Measurements from ENCODE around the gene NKAIN2. TPM values are rescaled to one million over a fixed set of nuclear protein-coding genes. Genes with fewer than 3 reads are reported as not detected.
A peak's percentile ranks its signal among the peaks of the same experiment; 100 is the strongest.
"Not testable (repeated sequence)": the region's sequence is repeated elsewhere in the genome, so short reads cannot be mapped to it uniquely, and the experiment has no call there.

Gene NKAIN2
- total RNA-seq, 1 experiment from 2014 or later, result 2.5 TPM

DNA sequence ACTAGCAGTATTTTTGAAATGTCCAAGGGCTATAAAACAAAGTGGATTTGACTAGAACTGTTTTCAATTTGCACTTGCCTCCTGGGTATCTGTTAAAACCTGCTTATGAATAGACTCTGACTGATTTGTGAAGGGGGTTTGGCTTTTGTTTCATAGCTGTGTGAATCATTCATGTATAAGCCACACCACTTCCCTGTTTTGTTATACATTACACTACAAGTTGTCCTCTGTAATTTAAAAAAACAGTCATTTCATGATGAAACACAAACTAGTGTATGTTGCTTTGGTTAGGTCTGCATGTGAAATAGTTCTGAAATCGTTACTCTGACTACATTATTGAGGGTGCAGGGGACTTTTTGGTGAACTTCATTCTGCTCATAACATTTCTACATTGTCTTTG lies 121.7 kb downstream of the NKAIN2 start:
- in situ Hi-C loops (cut with HindIII; ENCODE audit: low pct_unique_long_range_greater_than_20kb, low sequenced_read_pairs), result no loop called here
- DNase-seq (ENCODE audit: low read depth), result peak; percentile 45

DNA sequence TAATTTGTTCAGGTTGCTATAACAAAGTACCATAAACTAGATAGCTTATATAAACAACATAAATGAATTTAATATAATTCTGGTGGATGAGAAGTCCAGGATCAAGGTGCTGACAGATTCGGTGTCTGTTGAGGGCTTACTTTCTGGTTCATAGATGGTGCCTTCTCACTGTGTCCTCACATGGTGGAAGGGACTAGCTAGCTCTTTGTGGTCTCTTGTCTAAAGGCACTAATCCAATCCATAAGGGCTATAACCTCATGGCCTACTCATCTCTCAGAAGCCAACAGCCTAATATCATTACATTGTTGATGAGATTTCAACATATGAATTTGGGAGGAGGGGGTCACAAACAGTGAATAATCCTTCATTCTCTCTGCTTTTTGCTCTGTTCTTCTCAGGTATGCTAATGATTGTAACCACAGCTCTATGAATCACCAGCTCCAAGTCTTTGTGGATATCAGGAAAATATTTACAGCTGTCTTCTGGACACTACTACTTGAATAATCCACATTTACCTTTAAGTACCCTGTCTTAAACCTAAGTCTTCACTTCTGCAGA lies 122.3 kb downstream of the NKAIN2 start:
- DNase-seq (ENCODE audit: low read depth), result peak; percentile 43
- in situ Hi-C loops (cut with HindIII; ENCODE audit: low pct_unique_long_range_greater_than_20kb, low sequenced_read_pairs), result no loop called here

DNA sequence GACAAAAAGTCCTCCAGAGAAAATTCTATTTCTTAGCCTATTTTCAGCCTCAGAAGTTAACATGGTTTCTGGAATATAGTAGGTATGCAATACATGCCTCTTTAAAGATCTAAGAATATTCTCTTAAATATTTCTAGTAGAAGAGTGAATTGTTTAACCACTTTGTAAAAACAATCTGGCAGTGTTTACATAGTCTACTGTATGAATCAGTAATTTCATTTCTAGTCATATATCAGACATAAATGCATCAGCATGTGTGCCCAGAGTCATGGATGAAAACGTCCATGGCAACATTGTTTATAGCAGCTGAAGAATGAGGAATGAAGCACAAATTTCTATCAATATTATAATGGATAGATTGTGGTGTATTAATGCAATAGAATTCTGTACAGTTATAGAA lies 124.9 kb downstream of the NKAIN2 start:
- in situ Hi-C loops (cut with HindIII; ENCODE audit: low pct_unique_long_range_greater_than_20kb, low sequenced_read_pairs), result no loop called here
- no peak for DNase-seq (ENCODE audit: low read depth)

DNA sequence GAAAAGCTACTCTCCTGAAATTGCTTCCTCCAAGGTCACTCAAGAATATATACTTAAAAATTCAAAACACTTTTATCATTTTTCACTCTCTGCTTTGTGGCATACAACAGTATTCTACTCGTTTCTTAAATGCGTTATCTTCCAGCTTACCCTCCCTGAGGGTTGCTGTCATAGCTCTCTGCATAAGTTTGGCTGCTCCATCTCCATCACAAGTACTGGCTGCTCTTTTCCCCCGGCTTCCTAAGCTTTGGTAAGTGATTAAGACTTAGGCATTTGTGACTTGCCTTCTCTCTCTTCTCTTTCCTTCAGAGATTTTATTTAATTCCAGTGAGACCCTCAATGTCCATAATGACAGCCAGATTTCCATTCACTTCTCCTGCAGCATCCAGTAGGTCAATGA lies 128.3 kb downstream of the NKAIN2 start:
- in situ Hi-C loops (cut with HindIII; ENCODE audit: low pct_unique_long_range_greater_than_20kb, low sequenced_read_pairs), result no loop called here
- DNase-seq (ENCODE audit: low read depth), result no peak

DNA sequence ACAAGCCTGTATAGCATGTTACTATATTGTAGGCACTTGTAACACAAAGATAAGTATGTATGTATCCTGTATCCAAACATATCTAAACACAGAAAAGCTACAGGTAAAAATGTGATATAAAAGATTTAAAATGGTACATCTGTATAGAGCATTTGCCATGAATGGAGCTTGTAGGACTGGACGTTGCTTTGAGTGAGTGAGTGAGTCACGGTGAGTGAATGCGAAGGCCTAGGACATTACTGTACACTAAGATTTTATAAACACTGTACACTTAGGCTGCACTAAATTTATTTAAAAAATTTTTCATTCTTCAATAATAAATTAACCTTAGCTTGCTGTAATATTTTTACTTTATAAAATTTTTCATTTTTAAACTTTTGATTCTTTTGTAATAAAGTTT lies 136.9 kb downstream of the NKAIN2 start:
- in situ Hi-C loops (cut with HindIII; ENCODE audit: low pct_unique_long_range_greater_than_20kb, low sequenced_read_pairs), result no loop called here
- DNase-seq (ENCODE audit: low read depth), result no peak

DNA sequence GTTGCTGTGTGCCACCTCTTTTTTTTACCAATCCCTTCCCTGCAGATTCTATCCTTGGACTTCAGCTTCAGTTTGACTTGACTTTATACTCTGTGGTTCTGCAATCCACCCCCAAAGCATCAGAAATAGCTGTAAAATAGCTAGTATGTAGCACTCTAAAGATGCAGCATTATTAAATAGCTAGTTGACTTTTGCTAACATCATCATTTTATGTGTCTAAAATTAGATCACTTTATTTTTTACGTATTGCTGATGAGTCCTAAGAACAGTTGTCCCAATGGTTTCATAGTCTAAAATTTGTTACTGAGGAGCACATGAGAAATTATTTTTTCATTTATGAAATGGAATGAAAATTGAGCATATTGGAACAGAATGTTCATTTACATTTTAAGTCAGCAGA lies 138.2 kb downstream of the NKAIN2 start:
- in situ Hi-C loops (cut with HindIII; ENCODE audit: low pct_unique_long_range_greater_than_20kb, low sequenced_read_pairs), result no loop called here
- no peak for DNase-seq (ENCODE audit: low read depth)

DNA sequence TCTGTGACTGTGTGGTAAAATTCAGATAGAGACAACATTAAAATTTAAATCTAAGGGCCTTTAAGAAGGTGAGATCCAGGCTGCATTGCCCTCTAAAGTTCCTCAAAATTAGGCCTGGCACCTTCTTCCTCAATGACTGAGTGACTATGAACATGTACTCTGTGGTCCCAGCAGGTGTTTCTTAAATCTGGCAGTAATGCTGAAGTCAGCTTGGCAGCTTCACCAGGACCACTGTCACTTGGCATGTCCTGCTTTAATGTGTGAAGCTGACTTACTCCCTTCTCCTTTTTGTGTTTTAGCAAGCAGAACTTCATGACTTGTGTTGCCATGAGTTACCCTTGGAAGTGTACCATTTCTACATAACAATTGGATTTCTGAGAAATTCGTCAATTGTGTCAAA lies 141.7 kb downstream of the NKAIN2 start:
- in situ Hi-C loops (cut with HindIII; ENCODE audit: low pct_unique_long_range_greater_than_20kb, low sequenced_read_pairs), result no loop called here
- no peak for DNase-seq (ENCODE audit: low read depth)

DNA sequence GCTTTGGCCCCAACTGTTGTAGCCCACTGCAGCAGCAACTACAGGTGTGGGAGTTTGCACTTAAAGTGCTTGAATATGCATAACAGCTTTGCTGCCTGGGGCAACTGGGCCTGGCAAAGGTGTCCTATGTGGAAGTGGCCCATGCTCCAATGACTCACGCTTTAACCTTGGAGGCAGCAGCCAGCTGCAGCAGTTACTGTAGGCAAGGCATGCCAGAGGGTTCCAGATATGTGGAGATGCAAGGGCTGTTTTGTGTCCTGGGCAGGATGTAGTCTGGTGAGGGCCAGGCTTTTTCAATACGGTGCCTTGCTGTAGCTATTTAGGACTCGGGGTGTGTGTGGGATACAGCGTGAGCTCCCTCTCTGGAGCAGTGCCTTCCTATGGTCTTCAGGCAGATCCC lies 150.3 kb downstream of the NKAIN2 start:
- in situ Hi-C loops (cut with HindIII; ENCODE audit: low pct_unique_long_range_greater_than_20kb, low sequenced_read_pairs), result no loop called here
- DNase-seq (ENCODE audit: low read depth), result no peak

DNA sequence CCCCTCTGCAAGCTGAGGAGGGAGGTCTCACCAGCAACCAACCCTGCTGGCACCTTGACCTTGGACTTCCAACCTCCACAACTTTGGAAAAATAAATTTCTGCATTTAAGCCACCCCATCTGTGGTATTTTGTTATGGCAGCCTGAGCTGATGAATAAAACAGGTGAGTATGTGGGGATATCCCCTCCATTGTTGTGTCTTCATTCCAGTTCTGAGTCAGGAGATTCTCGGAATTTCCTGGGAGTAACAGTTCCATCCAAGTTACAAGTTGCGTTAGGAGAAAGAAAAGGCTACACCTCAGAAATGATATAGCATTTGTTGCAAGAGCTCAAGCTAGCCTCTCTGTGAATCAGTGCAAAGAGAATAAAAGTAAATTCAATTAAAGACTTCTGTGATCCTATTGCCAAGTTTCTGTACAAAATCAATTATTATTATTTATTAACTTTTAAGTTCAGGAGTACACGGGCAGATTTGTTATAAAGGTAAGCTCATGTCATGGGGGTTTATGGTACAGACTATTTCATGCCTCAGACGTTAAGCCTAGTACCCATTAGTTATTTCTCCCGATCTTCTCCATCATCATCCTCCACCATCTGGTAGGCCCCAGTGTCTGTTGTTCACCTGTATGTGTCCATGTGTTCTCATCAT lies 153.0 kb downstream of the NKAIN2 start:
- no peak for DNase-seq (ENCODE audit: low read depth)
- in situ Hi-C loops (cut with HindIII; ENCODE audit: low pct_unique_long_range_greater_than_20kb, low sequenced_read_pairs), result no loop called here

DNA sequence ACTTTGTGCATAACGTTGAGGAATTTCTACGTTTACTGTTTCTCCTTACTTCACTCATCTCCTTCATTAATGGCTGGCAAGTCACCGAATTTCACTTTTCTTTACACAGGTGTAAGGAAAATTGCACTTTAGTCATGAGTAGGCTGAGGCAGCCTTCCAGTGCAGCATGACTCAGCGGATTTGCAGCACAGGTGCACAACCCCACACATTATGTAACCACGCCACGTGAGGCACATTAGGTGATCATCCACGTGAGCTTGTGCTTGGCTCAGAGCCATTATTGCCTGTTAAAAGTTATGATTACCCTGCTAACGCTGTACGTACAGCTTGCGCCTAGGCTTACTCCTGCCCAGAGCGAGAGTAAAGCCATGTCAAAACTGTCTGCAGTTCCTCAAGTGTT lies 158.8 kb downstream of the NKAIN2 start:
- peak; percentile 34 for DNase-seq (ENCODE audit: low read depth)
- in situ Hi-C loops (cut with HindIII; ENCODE audit: low pct_unique_long_range_greater_than_20kb, low sequenced_read_pairs), result no loop called here

DNA sequence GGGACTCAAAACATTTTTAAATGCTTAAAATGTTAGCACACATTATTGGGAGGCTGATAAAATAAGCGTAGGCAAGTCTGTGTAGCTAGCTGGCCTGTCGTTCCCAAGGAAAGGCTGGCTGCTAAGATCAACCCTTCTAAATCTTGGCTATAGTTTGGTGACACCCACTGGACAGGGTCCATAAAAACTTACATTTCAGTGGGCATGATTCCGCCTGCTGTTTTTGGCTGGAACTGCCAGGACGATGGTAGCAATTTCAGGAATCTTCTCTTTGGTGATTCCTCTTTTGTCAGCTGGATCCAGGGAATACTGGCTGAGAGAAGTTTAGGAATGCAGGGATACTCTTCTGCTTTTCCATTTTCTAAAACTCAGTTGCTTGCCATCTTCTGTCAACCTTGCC lies 162.2 kb downstream of the NKAIN2 start:
- DNase-seq (ENCODE audit: low read depth), result peak; percentile 47
- in situ Hi-C loops (cut with HindIII; ENCODE audit: low pct_unique_long_range_greater_than_20kb, low sequenced_read_pairs), result no loop called here

DNA sequence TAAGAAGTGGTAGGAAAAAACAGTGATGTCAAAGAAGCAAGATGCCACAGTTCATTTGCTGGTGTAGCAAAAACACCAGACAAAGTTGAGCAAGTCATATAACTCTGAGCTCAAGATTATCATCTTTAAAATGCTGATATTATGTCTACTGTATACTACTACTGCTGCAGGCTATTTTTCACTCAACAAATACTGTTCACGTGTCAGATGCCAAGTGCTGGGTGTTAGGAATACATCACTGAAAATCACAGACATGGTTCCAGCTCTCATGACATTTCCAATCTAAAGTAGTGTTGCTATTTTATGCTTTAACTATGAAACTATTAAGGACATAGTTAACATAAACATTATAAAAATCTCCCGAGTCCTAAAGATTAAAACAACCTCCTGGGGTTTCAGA lies 163.0 kb downstream of the NKAIN2 start:
- DNase-seq (ENCODE audit: low read depth), result no peak
- in situ Hi-C loops (cut with HindIII; ENCODE audit: low pct_unique_long_range_greater_than_20kb, low sequenced_read_pairs), result no loop called here

DNA sequence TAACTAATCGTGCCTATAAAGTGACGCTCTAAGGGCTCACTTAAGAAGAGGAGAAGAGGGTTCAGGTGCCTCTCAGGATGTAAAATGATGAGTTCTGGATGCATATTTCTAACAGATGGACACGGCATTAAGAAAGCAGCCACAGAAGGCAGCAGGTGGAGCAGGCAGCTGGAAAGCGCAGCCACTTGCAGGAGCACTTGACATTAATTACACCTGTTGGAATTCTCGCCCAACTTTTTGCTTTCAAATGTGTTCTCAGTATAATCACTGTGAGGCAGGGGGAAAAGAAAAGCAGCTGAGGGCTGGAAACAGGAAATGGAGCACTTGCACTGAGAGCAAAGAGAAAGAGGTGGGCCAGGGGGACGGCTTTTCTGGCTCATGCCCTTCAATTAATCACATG lies 164.2 kb downstream of the NKAIN2 start:
- DNase-seq (ENCODE audit: low read depth), result no peak
- in situ Hi-C loops (cut with HindIII; ENCODE audit: low pct_unique_long_range_greater_than_20kb, low sequenced_read_pairs), result no loop called here

DNA sequence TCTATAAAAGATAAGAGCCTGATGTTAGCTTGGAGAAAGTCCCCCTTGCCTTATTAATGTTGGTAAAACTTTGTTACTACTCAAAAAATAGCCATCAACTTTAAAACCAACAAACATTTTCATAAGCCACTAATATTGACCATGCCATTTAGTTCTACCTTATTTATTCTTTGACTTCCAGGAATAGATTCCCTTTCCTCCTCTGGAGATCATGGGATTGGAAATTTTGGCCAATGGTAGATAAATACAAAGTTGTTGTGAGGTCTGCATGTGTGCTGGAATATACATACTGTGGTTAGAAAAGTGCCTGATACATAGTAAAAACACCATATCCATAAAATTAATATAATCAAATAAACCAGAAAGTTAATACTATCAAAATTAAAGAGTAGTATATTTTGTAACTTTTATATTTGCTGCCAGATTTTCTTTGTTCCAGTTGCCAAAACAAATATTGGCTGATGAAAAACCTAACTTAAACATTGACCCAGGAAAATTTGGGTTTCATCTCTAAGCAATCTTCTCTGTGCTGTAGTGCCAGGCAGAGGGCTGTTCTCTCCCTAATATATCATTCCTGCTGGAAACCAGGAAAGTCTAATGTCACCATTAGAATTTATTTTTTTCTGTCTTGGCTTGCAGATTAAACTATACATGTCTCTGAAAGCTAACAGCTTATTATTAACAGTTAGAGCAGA lies 169.1 kb downstream of the NKAIN2 start:
- in situ Hi-C loops (cut with HindIII; ENCODE audit: low pct_unique_long_range_greater_than_20kb, low sequenced_read_pairs), result no loop called here
- no peak for DNase-seq (ENCODE audit: low read depth)

DNA sequence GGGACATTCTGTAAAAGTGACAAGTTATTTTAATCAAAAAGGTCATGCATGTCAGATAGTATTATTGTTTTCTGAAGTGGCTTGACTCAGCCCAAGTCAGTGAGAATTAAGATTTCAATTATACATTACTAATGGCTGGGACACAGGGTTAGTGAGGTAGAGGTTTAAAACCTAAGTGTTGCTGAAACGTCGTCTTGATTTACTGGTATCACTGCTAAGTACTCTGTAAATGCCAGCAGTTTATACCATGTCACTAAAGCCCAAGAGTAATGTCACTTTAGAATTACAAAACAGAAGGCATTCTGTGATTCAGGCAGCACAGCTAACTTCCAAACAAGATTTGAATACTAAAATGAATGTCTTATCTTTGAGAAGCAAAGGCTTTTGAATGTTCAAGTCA lies 176.6 kb downstream of the NKAIN2 start:
- no peak for DNase-seq (ENCODE audit: low read depth)
- in situ Hi-C loops (cut with HindIII; ENCODE audit: low pct_unique_long_range_greater_than_20kb, low sequenced_read_pairs), result no loop called here

DNA sequence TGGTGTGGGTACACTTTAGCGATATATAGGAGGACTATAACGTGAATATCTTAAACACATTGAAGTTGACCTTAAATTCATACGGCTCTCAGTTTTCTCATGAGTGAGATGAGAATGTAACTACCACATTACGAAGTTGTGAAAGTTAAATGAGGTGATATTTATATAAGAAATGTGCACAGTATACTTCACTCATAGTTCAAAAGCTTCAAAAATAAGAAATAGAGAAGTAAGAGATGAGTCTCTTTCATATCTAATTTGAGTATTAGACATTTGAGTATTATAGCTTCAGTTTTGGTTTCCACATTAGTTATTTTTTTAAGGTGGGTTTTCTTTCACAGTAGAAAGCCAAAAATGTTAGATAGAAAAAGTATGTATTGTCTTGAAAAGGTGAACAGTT lies 183.3 kb downstream of the NKAIN2 start:
- DNase-seq (ENCODE audit: low read depth), result no peak
- in situ Hi-C loops (cut with HindIII; ENCODE audit: low pct_unique_long_range_greater_than_20kb, low sequenced_read_pairs), result no loop called here

DNA sequence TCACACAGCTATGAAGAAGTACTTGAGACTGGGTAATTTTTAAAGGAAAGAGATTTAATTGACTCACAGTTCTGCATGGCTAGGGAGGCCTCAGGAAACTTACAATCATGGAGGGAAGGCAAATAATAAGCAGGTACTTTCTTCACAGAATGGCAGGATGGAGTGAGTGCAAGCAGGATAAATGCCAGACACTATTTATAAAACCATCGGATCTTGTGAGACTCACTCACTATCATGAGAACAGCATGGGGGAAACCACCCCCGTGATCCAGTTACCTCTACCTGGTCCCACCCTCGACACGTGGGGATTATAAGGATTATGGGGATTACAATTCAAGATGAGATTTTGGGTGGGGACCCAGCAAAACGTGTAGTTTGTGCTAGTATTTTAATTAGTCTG lies 186.3 kb downstream of the NKAIN2 start:
- in situ Hi-C loops (cut with HindIII; ENCODE audit: low pct_unique_long_range_greater_than_20kb, low sequenced_read_pairs); DNase-seq (ENCODE audit: low read depth): not testable (repeated sequence)

DNA sequence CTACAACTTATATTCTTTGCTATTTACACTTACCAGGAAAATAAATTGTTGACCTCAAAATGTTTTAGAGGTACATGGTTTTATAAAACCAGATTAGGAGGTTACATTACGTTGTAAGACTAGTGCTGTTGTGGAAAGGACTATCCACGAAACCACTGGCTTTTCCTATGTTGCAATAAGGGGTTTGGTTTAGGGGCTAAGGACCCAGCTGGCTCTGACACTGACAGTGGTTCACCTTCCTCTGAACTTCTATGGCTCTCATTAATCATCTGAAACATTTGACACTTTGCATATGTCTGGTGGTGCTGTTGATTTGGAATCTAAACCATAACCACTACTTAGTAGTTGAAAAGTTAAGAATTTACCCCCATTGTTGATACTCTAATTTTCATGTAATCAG lies 186.7 kb downstream of the NKAIN2 start:
- DNase-seq (ENCODE audit: low read depth), result no peak
- in situ Hi-C loops (cut with HindIII; ENCODE audit: low pct_unique_long_range_greater_than_20kb, low sequenced_read_pairs), result no loop called here

DNA sequence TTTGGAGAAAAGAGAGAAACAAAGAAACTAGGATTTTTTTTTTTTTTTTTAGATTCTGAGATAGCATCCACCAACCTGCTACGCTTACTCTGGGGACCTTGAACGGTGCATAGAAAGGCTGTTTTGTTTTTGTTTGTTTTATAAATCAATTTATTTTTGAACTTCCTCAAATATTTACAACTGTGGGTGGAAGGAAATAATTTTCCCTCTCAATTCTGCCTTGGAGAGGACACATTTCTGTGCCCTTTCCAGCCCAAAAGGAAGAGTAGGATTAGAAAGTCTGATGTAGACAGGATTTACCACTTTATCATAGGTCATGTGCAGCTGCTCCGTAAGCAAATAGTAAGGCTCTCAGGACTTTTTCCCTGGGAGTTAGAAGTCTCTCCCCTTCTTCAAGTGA lies 190.5 kb downstream of the NKAIN2 start:
- in situ Hi-C loops (cut with HindIII; ENCODE audit: low pct_unique_long_range_greater_than_20kb, low sequenced_read_pairs), result no loop called here
- DNase-seq (ENCODE audit: low read depth), result no peak
